ENCODE results near the gene SULT2B1.

DNA sequence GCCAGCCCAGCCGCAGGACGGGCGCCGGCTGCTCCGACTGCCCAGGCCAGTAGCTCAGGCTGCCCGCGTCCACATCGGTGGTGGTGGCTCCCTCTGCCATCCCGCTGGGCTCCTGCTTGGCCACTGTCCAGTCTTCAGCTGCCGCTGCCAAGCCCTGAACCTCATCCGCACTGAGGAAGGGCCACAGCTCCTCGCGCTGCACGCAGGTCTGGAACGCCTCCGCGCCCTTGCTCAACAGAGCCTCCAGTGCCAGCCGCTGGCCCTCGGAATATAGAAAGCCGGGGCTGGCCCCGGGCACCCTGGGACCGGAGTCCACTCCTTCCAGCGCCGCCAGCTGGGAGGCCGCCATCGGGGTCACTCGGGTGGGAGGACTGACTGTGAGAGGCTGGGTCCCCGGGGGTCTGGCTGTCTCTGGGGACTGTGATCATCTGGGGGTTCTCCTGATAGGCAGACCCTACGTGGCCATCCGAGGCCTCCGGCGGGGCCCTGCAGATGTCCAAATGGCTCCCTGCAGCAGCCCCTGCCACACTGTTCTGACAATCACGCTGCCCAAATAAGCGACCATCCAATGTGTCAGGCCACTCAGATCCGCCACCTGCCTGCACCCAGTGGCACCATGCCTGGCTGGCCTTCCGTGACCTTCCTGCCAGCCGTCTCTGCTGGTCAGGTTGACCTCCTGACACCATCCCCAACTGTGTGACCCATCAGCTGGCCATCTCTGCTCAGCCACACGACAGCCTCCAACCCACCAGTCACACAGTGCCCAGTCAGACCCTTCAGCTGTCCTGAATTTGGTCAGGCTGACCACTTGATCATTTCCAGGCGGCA, 61.3 kb downstream of the SULT2B1 start:
- TF ChIP-seq, protein P1, sequence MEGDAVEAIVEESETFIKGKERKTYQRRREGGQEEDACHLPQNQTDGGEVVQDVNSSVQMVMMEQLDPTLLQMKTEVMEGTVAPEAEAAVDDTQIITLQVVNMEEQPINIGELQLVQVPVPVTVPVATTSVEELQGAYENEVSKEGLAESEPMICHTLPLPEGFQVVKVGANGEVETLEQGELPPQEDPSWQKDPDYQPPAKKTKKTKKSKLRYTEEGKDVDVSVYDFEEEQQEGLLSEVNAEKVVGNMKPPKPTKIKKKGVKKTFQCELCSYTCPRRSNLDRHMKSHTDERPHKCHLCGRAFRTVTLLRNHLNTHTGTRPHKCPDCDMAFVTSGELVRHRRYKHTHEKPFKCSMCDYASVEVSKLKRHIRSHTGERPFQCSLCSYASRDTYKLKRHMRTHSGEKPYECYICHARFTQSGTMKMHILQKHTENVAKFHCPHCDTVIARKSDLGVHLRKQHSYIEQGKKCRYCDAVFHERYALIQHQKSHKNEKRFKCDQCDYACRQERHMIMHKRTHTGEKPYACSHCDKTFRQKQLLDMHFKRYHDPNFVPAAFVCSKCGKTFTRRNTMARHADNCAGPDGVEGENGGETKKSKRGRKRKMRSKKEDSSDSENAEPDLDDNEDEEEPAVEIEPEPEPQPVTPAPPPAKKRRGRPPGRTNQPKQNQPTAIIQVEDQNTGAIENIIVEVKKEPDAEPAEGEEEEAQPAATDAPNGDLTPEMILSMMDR (IDR thresholded peaks at IDR 0.05), result no peak
- no peak for TF ChIP-seq POLR2A (IDR thresholded peaks at IDR 0.05)
- TF ChIP-seq POLR2AphosphoS5 (IDR thresholded peaks at IDR 0.05), result no peak

All from prostate gland (tissue), 2 donors.